OCI-LY1 (cell line): Measurements from ENCODE around the gene SLC15A1.

Experiments
- EZH2 ChIP-seq: fragments of 200-600 bp; sonication (generic), shearing (Covaris generic); IDR thresholded peaks from 2 replicates; pipeline ENCODE4 v1.8.0; 2017; ENCODE audit warnings: borderline replicate concordance, mixed run types, mild to moderate bottlenecking, antibody characterized with exemption, low read length, moderate library complexity, mixed read lengths
- TF ChIP-seq, protein P1 (sequence below): fragments of 200-600 bp; sonication (generic), shearing (Covaris generic); IDR thresholded peaks from 2 replicates; pipeline ENCODE4 v1.5.1; 2017; ENCODE audit warnings: mild to moderate bottlenecking, antibody characterized with exemption, low read length, moderate library complexity, mixed read lengths

DNA sequence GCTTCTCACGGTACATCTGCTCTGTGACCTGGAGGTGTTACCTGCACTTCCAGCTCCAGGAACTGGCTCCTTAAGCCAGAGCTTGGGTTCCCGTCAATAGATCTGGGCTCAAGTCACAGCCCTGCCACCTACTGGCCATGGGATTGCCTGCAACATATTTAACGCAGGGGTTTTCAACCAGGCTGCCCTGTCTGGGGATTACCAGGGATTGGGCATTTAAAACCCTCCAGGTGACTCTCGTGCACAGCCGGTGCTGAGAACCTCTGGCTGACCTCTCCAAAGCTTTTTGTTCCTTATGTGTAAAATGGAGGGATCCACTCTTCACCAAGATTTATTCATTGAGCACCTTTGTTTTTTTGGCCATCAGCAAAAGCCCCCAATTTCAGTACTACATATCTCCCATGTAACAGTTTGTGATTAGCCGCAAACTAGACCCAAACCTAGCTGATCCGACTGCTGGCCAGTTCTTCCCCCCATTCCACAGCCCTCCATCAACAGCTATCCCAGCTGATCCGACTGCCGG, 98.9 kb downstream of the SLC15A1 start:
- no peak for TF ChIP-seq EZH2
- TF ChIP-seq, protein P1, sequence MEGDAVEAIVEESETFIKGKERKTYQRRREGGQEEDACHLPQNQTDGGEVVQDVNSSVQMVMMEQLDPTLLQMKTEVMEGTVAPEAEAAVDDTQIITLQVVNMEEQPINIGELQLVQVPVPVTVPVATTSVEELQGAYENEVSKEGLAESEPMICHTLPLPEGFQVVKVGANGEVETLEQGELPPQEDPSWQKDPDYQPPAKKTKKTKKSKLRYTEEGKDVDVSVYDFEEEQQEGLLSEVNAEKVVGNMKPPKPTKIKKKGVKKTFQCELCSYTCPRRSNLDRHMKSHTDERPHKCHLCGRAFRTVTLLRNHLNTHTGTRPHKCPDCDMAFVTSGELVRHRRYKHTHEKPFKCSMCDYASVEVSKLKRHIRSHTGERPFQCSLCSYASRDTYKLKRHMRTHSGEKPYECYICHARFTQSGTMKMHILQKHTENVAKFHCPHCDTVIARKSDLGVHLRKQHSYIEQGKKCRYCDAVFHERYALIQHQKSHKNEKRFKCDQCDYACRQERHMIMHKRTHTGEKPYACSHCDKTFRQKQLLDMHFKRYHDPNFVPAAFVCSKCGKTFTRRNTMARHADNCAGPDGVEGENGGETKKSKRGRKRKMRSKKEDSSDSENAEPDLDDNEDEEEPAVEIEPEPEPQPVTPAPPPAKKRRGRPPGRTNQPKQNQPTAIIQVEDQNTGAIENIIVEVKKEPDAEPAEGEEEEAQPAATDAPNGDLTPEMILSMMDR: peak; percentile 99
